Mucosa of descending colon (tissue), 3 donors: ENCODE data around the gene UNKL. TPM values are rescaled to one million over a fixed set of nuclear protein-coding genes. Genes with fewer than 3 reads are reported as not detected.
"Not testable (repeated sequence)": the region's sequence is repeated elsewhere in the genome, so short reads cannot be mapped to it uniquely, and the experiment has no call there.

Source experiments
- ATAC-seq: fragments of 200-7000 bp; cut with Tn5 transposase; one replicate; pipeline ENCODE4 v1.9.1; 2020; ENCODE audit warnings: mild to moderate bottlenecking, moderate library complexity
- DNase-seq, 3 donors: peaks; one replicate each; pipeline ENCODE4 v3.0.0-alpha.2; 2020
- H3K36me3 ChIP-seq: fragments of 200-600 bp; one replicate; pipeline ENCODE4 v1.8.0; 2021; ENCODE audit warnings: low read depth, mild to moderate bottlenecking
- H3K4me1 ChIP-seq: fragments of 200-600 bp; one replicate; pipeline ENCODE4 v1.8.0; 2021; ENCODE audit warnings: low read depth, mild to moderate bottlenecking
- H3K4me3 ChIP-seq: fragments of 200-600 bp; one replicate; pipeline ENCODE4 v1.8.0; 2021; ENCODE audit warnings: mild to moderate bottlenecking
- H3K9me3 ChIP-seq: fragments of 200-600 bp; one replicate; pipeline ENCODE4 v1.8.0; 2021; ENCODE audit warnings: mild to moderate bottlenecking
- CTCF ChIP-seq: fragments of 200-600 bp; IDR thresholded peaks from one replicate; pipeline ENCODE4 v1.8.0; 2022; ENCODE audit warnings: antibody characterized with exemption, mild to moderate bottlenecking
- intact Hi-C, 2 donors: fragments of 100-400 bp; cut with DNase I in 1 of 2; cut with micrococcal nuclease in 1 of 2; formaldehyde crosslinking; loops; one replicate each; pipeline versions ENCODE4 v1.11.0 to v1.11.1; 2022; cut with DNase I, micrococcal nuclease
- total RNA-seq, 3 donors: library from RNA; stranded (reverse); fragmentation: NEBNext Ultra II Directional in 2 of 3; extraction: Animal tissue kit (Norgen Biotek cat#: 25700) in 2 of 3; gene quantifications; one replicate each; pipeline versions ENCODE4 v1.2.1 to v1.2.4, GENCODE V29; 2021 to 2023
- donor health status: DM: no; HTN: no; CAD: no; lungs with moderate emphysema.
- donor health status: DM: no; HTN: no; CAD: no.
- donor health status: DM: no; HTN: yes; CAD: no.

UNKL gene
- total RNA-seq, 3 donors from 2014 or later = 16.2 to 36.5 (median 28.2) TPM

- Histone ChIP-seq H3K4me1 (peaks cover 24% of the 10 kb centered on the region), H3K36me3 (no peaks in the 10 kb centered on the region), H3K9me3 (no peaks in the 10 kb centered on the region), H3K4me3 (no peak overlapping the region)
- ATAC-seq (no peak), DNase-seq (no peak)
- intact Hi-C loops = no loop called here
- no peak for TF ChIP-seq CTCF
Observed at GRCh38 chr16:1332618-1333148, 81.8 kb downstream of the UNKL start.

- no peak overlapping the region for H3K4me3 ChIP-seq
- ATAC-seq = peak; percentile 79
- TF ChIP-seq CTCF = no peak
- H3K4me1 ChIP-seq = peaks cover 24% of the 10 kb centered on the region
- intact Hi-C loops = no loop called here
- peak; percentile 67 to 86 (median 77) for DNase-seq
- no peaks in the 10 kb centered on the region for H3K36me3 ChIP-seq
- H3K9me3 ChIP-seq = no peaks in the 10 kb centered on the region
Observed at GRCh38 chr16:1331712-1332617, 82.5 kb downstream of the UNKL start.

DNA sequence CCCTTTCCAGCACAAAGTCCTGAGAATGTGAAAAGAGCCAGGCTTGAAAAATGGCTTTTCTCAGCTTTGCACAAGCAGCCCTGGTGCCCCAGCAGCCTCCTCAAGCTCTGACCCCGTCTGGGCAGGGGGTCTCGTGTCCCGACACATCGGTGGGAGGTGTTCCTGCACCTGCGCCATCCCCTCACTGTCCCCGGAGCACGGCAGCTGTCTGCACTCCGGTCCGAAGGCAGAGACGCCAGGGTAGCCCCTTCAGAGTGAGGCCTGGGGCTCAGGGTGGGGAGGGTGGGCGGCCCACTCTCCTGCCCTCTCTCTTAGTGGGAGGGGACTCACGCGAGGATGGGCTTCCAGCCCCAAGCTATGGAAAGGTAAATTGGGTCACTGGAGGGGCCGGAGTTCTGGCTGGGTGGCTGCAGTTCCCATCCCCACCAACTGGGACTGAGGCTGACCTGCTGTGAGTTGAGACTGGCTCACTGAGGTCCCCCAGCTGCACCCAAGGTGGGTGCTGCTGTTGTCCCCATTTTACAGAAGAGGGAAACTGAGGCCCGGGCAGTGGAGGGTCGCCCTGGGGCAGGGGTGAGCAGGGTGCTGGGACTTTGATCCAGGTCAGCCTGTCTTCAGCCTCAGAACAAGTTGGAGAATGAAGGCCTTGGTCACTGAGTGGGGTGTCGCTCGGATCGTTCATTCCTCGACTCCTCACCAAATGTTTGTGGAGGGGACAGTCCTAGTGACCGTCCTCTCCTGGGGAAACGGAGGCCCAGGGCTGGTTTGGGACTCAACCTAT is 83.4 kb downstream of the UNKL start:
- no peaks in the 10 kb centered on the region for H3K9me3 ChIP-seq
- TF ChIP-seq CTCF = no peak
- peaks cover 24% of the 10 kb centered on the region for H3K4me1 ChIP-seq
- no peaks in the 10 kb centered on the region for H3K36me3 ChIP-seq
- no peak for DNase-seq
- H3K4me3 ChIP-seq = no peak overlapping the region
- intact Hi-C loops = no loop called here
- ATAC-seq = no peak

DNA sequence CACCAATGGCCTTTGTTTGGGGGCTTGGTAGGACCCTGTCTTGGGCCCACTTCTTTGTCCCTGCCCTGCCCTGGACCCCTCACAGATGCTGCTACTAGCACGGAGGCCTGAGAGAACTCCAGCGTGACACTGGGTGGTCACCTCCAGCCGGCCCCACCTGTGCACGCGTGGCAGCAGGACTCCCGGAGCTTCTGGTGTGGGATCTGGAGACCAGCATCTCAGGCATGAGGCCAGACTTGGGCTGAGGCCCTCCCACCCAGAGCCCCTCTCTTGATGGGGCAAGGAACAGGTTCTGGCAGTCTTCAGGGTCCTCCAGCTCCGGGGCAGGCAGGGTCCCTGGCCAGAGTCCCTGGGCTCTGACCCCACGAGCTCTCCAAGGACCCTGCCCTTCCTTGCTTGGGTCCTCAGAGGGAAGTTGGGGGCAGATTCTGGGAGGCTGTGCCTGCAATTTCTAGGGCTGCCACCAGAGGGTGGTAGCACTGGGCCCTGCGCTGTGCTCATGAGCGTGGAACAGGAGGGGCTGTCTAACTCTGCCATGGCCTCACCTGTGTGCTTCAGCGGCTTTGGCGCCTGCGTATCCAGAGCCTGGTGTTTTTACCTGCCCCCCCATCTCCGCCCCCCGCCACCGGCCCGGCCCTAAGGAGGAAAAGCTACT is 84.1 kb downstream of the UNKL start:
- Histone ChIP-seq H3K4me3 (no peak overlapping the region), H3K36me3 (no peaks in the 10 kb centered on the region), H3K4me1 (peaks cover 24% of the 10 kb centered on the region), H3K9me3 (no peaks in the 10 kb centered on the region)
- no peak for ATAC-seq
- DNase-seq = no peak
- TF ChIP-seq CTCF = peak; percentile 27
- intact Hi-C loops = no loop called here

DNA sequence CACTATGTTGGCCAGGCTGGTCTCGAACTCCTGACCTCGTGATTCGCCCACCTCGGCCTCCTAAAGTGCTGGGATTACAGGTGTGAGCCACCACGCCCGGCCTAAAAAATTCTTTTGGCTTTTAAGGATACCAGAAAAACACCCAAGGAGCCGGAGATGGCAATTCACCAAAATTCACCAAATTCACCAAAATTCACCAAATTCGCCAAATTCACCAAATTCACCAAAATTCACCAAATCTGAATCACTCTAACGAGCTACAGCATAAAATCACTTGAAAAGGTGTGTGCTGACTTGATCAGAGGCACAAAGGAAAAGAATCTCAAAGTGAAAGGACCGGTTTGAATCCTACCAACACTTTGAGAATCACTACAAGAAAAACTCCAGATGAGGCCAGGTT is 85.5 kb downstream of the UNKL start:
- H3K4me3 ChIP-seq, ATAC-seq, DNase-seq, H3K36me3 ChIP-seq, intact Hi-C loops, H3K9me3 ChIP-seq: not testable (repeated sequence)
- peaks cover 19% of the 10 kb centered on the region for H3K4me1 ChIP-seq

DNA sequence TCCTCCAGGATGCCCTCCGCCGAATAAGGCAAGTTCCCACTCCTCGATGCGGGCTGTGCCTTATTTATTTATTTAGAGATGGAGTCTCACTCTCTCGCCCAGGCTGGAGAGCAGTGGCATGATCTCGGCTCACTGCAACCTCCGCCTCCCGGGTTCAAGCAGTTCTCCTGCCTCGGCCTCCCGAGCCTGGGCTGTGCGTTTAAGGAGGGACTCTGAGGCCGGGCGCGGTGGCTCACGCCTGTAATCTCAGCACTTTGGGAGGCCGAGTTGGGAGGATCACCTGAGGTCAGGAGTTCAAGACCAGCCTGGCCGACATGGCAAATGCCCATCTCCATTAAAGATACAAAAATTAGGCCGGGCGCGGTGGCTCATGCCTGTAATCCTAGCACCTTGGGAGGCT is 86.4 kb downstream of the UNKL start:
- H3K4me3 ChIP-seq, ATAC-seq, DNase-seq, H3K9me3 ChIP-seq, intact Hi-C loops, H3K36me3 ChIP-seq: not testable (repeated sequence)
- H3K4me1 ChIP-seq = peaks cover 15% of the 10 kb centered on the region
